GM08714 (cell line): ENCODE measurements around the gene CEBPZ.
A peak's percentile ranks its signal among the peaks of the same experiment; 100 is the strongest.

Experiments used
- H3K4me3 ChIP-seq: fragments of 200-500 bp; sonication (Bioruptor generic); 2 replicates; pipeline ENCODE4 v1.5.1; 2014; ENCODE audit warnings: mild to moderate bottlenecking, low read length, inconsistent platforms
- ZNF274 ChIP-seq: IDR thresholded peaks from 2 replicates; pipeline ENCODE4 v1.6.1; 2012; ENCODE audit warnings: mild to moderate bottlenecking, low read depth, low read length

The CEBPZ gene, protein sequence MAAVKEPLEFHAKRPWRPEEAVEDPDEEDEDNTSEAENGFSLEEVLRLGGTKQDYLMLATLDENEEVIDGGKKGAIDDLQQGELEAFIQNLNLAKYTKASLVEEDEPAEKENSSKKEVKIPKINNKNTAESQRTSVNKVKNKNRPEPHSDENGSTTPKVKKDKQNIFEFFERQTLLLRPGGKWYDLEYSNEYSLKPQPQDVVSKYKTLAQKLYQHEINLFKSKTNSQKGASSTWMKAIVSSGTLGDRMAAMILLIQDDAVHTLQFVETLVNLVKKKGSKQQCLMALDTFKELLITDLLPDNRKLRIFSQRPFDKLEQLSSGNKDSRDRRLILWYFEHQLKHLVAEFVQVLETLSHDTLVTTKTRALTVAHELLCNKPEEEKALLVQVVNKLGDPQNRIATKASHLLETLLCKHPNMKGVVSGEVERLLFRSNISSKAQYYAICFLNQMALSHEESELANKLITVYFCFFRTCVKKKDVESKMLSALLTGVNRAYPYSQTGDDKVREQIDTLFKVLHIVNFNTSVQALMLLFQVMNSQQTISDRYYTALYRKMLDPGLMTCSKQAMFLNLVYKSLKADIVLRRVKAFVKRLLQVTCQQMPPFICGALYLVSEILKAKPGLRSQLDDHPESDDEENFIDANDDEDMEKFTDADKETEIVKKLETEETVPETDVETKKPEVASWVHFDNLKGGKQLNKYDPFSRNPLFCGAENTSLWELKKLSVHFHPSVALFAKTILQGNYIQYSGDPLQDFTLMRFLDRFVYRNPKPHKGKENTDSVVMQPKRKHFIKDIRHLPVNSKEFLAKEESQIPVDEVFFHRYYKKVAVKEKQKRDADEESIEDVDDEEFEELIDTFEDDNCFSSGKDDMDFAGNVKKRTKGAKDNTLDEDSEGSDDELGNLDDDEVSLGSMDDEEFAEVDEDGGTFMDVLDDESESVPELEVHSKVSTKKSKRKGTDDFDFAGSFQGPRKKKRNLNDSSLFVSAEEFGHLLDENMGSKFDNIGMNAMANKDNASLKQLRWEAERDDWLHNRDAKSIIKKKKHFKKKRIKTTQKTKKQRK

DNA sequence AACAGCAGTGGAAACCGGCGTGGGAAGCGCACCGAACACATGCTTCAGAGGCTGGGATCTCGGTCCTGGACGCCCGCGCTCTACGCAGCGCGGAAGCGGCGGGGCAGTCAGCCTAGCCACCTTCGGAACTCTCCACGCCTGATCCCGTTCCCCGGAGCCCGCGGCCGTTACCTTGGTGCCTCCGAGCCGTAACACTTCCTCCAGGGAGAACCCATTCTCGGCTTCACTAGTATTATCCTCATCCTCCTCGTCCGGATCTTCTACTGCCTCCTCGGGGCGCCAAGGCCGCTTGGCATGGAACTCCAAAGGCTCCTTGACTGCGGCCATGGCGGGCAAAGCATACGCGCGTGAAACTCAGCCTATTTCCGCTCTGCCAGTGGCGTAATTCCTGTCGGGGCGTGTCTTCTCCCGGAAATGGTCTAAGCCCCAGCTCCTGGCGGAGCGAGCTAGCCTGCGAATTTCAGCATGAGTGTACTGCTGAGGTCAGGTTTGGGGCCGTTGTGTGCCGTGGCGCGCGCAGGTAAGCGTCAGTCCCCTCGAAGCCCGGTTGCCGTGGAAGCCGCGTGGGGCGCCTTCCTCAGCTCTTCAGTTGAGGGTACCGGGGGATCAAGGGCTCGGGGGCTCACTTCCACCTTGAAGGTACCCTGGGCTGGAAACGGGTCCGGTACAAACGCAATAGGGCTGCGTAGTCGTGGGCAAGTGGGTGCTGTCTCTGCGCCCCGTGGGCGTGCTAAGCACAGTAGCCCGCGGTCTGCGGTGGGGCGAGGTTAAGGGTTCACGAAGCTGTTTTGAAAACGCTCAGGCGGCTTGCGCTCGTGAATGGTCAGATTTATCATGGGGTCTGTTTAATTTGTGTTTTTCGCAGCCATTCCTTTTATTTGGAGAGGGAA is at the start of gene CEBPZ, which contains the start of gene NDUFAF7:
Gene CEBPZ, minus strand, starts transcription at position 356 of the 890 bp plus-strand sequence. Its CDS starts 29 bp downstream, at position 327.
Gene NDUFAF7, plus strand, starts transcription at position 418 of the 890 bp plus-strand sequence. Its CDS starts 48 bp downstream, at position 466.
- H3K4me3 ChIP-seq, result peak within 1 kb of the TSS; percentile 82
- TF ChIP-seq ZNF274, result no peak

DNA sequence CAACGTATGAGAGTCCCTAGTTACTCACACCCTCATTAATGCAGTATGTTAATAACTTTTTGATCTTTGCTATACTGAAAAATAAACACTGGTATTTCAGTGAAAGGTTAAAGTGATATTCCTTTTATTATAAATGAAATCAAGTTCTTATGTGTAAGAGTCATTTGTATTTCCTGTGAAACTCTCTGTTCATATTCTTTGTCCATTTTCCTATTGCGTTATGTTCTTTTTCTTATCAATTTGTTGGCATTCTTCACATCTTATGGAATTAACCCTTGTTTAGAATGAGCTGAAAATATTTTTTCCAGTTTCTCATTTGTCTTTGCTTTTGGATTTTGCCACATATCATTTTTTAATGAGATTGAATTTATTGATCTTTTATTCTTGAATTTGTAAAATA is 44.9 kb upstream of the CEBPZ start:
- no peak for TF ChIP-seq ZNF274
- H3K4me3 ChIP-seq, result no peak overlapping the region

DNA sequence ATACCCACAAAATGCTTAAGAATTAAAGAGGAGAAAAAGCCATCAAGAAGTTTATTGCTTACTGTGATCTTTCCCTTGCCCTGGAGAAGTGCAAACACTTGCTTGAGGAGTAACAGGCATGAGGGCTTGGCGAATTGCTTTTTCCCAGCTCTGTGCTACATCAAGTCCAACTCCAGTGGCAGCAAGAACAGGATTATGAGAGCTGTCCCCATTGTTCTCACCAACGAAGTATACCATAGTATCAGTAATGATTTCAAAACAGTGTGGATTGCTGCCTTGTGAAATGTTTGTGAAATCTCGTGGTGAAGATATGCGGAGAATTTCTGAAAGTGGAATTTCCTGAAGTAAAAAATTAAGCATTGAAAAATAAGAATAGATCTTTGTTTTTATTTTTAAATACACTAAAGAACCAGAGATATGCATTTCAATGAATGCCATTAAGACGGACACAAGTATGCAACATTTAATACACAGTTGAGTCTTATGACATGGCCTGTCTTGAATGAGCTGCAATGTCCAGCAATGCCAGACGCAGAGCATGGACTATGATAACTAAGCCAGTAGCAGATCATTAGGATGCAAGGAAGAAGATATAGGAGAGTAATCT is 43.1 kb upstream of the CEBPZ start:
- no peak overlapping the region for H3K4me3 ChIP-seq
- TF ChIP-seq ZNF274, result no peak

DNA sequence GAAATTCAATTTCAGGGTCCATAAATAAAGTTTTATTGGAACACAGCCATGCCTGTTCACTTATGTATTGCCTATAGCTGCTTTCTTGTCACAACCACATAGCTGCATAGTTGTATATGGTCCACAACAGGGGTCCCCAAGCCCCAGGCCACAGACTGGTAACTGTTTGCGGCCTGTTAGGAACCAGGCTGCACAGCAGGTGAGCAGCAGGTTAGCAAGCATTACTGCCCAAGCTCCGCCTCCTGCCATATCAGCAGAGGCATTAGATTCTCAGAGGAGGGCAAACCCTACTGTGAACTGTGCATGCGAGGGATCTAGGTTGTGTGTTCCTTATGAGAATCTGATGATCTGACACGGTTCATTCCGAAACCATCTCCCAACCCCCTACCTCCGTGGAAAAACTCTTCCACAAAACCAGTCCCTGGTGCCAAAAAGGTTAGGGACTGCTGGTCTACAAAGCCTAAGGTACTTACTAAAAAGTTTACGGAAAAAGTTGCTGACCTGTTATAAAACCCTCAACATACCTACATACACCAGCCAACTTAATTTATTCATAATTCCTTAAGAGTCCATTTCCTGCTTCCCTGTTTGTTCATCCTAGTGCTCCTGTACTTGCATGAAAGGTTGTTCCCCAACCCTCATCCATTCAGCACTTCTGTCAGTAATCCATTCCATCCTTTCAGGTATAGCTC is 40.1 kb upstream of the CEBPZ start:
- no peak overlapping the region for H3K4me3 ChIP-seq

DNA sequence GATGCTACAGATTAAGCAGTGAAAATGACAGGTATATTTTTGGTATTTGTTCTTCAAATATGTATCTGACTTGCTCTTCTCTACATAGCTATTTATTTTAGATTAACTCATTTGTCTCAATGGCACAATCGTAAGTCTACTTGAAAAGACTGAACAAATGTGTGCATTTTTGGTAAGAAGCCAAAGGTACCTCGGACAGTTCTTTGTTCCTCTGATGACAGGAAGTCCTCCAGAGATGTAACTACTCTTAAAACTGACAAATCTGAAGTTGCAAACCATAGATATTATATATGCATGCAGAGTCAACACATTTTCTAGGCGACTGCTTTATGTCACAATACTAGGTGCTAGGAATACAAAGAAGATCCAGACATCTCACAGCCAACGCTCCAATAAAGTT is 36.7 kb upstream of the CEBPZ start:
- H3K4me3 ChIP-seq, result no peak overlapping the region
- TF ChIP-seq ZNF274, result no peak

More for the DNA sequence above, 40.1 kb upstream of the CEBPZ start:
- TF ChIP-seq ZNF274, result no peak

DNA sequence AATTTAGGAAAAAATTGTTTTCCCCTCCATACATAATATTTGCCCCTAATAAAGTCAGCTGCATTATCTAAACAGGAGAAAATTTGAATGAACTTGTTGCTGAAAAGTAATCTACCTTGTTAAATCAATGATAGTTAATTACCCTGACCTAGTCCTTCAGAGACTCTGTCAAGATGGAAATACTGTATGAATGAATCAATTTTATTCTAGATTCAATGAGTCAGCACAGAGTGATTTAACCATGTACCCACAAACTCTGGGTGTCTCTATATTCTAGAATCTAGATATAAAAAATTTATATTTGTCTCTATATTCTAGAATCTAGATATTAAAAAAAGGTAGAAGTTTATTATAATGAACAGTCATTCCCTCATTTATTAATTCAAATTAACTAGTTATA is 36.3 kb upstream of the CEBPZ start:
- H3K4me3 ChIP-seq, result no peak overlapping the region

DNA sequence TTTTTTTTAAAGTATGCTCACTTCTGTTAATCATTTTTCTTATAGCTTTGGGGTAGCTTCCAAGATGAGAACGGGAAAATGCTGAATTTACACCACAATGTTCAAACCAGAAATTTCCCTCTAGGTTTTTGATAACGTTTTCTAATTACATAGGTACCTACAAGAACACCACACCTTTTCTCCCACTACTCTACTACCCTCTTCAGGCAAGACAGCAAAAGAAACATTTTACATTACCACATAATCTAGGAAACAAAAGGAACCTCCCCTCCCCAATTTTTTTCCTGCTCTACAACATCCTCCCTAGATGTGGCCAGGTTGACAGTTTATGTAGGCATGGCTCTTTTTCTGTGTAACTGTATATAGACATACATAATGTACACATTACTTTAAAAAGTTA is 32.4 kb upstream of the CEBPZ start:
- no peak for TF ChIP-seq ZNF274
- H3K4me3 ChIP-seq, result no peak overlapping the region

More for the DNA sequence above, 36.3 kb upstream of the CEBPZ start:
- no peak for TF ChIP-seq ZNF274

DNA sequence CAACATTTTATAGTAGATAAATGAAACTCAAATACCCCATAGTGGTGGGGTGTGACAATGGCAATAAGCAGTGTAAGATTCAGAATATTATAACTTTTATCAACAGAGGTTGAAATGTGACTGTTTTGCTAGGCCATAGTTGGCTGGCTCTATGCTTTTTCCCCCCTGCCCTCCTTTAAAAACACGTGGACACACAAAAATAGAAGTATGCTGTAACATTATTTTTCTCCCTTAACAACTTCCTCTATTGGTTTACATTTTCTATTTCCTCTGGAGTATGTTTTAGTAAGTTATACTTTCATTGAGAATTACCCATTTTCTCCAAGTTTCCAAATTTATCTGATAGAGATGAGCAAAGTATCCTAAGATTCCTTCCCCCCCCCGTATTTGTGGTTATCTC is 31.1 kb upstream of the CEBPZ start:
- no peak overlapping the region for H3K4me3 ChIP-seq
- no peak for TF ChIP-seq ZNF274

DNA sequence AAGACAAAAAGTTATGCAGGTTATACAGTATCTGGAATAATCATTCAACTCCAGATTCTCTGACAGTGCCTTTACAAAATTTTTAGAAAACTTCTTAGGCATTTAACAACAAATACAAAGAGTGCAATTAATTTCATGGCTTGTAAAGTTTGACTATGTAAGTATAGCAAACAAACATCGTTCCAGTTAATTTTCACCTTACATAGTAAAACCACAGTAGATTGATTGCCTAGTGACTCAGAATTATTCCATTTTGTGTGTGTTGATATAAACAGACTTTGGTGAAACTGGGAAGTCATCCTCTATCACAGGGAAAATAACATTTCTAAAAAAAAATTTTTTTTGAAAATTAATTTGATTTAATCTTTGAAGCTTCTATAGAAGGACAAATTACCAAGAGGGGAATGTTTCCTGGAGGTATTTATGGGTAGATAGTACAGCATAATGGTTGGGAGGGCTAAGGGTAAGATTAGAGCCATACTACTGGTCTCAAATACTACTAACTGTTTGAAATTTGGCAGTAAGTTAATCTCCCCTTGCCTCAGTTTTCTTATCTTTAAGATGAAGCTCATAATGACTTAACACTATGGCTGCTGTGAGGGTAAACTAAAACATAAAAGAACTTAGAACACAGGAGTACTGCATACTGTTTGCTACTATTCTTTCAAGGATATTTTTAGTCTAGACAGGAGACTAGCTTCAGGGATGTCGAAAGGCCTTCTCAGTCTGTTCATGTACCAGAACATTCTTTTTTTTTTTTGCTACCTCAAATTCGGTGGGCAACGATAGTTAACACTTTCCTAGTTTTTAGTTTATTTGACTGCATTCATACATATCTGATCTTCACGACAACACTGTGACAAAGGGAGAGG is 19.7 kb upstream of the CEBPZ start:
- TF ChIP-seq ZNF274, result no peak
- no peak overlapping the region for H3K4me3 ChIP-seq

DNA sequence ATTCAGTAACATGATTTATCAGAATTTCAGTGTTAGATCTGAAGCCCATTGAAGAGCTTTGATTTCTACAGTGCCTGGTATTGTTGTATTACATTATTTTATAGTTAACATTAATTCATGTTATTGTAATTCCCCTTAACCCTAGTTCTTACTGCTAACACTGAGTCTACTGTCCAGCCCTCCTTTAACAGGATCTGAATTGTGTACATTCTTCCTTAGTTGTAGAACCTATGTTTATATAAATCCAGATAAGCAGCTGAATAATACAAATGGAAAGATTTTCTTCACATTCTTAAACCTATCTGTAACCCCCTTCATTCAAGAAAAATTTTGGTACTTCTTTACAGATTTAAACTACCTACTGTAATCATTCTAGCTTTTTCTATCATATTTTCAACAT is 14.8 kb upstream of the CEBPZ start:
- H3K4me3 ChIP-seq, result no peak overlapping the region
- no peak for TF ChIP-seq ZNF274

DNA sequence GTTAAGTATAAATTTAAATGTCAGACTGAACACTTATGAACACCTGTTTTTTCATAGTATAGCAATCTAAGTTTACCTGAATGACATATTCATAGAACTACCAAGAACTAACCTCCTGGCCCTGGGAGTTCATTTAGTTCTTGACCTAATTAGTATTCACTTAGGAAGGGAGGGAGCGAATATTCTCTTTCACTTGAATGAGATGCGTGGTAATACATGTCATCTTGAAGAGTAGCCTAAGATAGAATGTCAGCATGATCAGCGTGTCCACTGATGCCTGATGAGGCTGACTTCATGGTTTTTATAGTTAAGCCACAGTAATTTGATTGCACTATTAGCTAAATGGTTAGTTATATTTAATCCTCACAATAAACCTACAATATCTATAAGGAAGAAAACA is 13.4 kb upstream of the CEBPZ start:
- H3K4me3 ChIP-seq, result no peak overlapping the region
- TF ChIP-seq ZNF274, result no peak

DNA sequence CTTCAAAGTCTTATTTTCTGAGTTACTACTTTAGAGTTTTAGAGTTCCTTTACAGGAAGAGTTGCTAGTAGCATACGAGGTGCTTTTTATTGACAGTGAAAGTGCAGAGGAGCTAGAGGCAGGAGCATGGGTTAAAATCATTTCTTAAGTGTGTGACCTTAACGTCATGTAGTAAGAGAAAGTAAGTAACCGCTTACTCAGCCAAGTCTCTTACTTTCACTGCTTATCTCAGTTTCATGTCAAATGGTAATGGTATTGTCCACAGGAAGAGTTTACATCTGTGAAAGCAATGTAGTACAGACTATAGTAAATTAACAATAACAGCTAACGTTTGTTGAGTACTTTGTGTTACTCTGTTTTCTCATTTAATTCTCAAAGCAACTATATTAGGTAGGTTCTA is 12.6 kb upstream of the CEBPZ start:
- H3K4me3 ChIP-seq, result no peak overlapping the region
- no peak for TF ChIP-seq ZNF274
